HCT116 (cell line): ENCODE data around the gene SNAP29. TPM values are rescaled to one million over a fixed set of nuclear protein-coding genes. Genes with fewer than 3 reads are reported as not detected.

Source experiments
- ATAC-seq: fragments of 200-7000 bp; cut with Tn5 transposase; 2 replicates; pipeline ENCODE4 v1.9.1; 2020; ENCODE audit warnings: mild to moderate bottlenecking, moderate library complexity
- BruUV-seq: library from RNA; stranded (reverse); fragments of 400-500 nt; replicated peaks from 2 replicates; lab custom pipeline; 2021; lab: Mats Ljungman, UMichigan
- CTCF ChIA-PET: fragments of 300-600 bp; sonication (Branson Sonifier 250); formaldehyde crosslinking; loops from one replicate; lab custom pipeline; 2021; ENCODE audit warnings: antibody characterized with exemption; lab: Charles Lee
- POLR2A ChIA-PET: fragments of 300-600, 350-600 bp; sonication (Branson Sonifier 250); formaldehyde crosslinking; loops from one replicate; lab custom pipeline; 2021; ENCODE audit warnings: antibody characterized with exemption; lab: Charles Lee
- RAD21 ChIA-PET, 2 experiments: fragments of 300-600 bp; sonication (Branson Sonifier 250); formaldehyde crosslinking; loops; one replicate each; lab custom pipeline; 2023; ENCODE audit warnings: low total read pairs in 2 of 2; ENCODE audit not compliant: uncharacterized antibody in 2 of 2, unreplicated experiment in 2 of 2, low non-redundant PET in 1 of 2; lab: Charles Lee
- DNase-seq: peaks from one replicate; pipeline ENCODE4 v3.0.0-alpha.2; 2010; ENCODE audit warnings: low read depth, low spot score
- H2AFZ ChIP-seq: fragments of 200-600 bp; shearing (Covaris generic), sonication (generic); 2 replicates; pipeline ENCODE4 v1.6.1; 2017; ENCODE audit warnings: low read depth, mixed run types, mixed read lengths, antibody characterized with exemption, low read length; ENCODE audit not compliant: poor library complexity, severe bottlenecking
- H3K27ac ChIP-seq: 2 replicates; pipeline ENCODE4 v1.5.1; 2012; ENCODE audit warnings: low read depth, low read length
- H3K27me3 ChIP-seq: fragments of 200-600 bp; sonication (generic); 2 replicates; pipeline ENCODE4 v1.6.1; 2016; ENCODE audit warnings: mixed run types, low read length, mixed read lengths; ENCODE audit not compliant: insufficient read depth
- H3K36me3 ChIP-seq, 2 experiments: fragments of 200-500 bp in 1 of 2; fragments of 200-600 bp in 1 of 2; sonication (Bioruptor generic) in 1 of 2; sonication (generic) in 1 of 2; 2 replicates each; pipeline versions ENCODE4 v1.5.1 to v1.6.1; 2014 to 2016; ENCODE audit warnings: low read length in 2 of 2, inconsistent platforms in 1 of 2, mixed read lengths in 1 of 2, mixed run types in 1 of 2; ENCODE audit not compliant: insufficient read depth in 2 of 2, control insufficient read depth in 1 of 2
- H3K4me1 ChIP-seq, 2 experiments: fragments of 200-600 bp in 1 of 2; sonication (generic) in 1 of 2; 2 replicates each; pipeline versions ENCODE4 v1.5.1 to v1.6.1; 2012 to 2017; ENCODE audit warnings: low read length in 2 of 2, inconsistent platforms in 1 of 2, mild to moderate bottlenecking in 1 of 2, mixed read lengths in 1 of 2, mixed run types in 1 of 2, moderate library complexity in 1 of 2; ENCODE audit not compliant: insufficient read depth in 2 of 2, control insufficient read depth in 1 of 2
- H3K4me2 ChIP-seq: fragments of 200-600 bp; sonication (generic); 2 replicates; pipeline ENCODE4 v1.6.1; 2017; ENCODE audit warnings: mixed run types, low read length, mixed read lengths
- H3K4me3 ChIP-seq, 2 experiments: fragments of 200-600 bp in 1 of 2; sonication (generic) in 1 of 2; replicated peaks in 1 of 2; 2 replicates each; pipeline ENCODE4 v1.5.1; 2011 to 2016; ENCODE audit warnings: low read length in 2 of 2, control low read depth in 1 of 2, low read depth in 1 of 2, mild to moderate bottlenecking in 1 of 2, mixed read lengths in 1 of 2, mixed run types in 1 of 2
- H3K79me2 ChIP-seq: fragments of 200-600 bp; sonication (generic); 2 replicates; pipeline ENCODE4 v1.6.1; 2017; ENCODE audit warnings: mild to moderate bottlenecking, mixed run types, low read length, moderate library complexity, mixed read lengths; ENCODE audit not compliant: insufficient read depth
- H3K9ac ChIP-seq: fragments of 200-600 bp; sonication (generic); 2 replicates; pipeline ENCODE4 v1.6.1; 2016; ENCODE audit warnings: low read length, mixed read lengths
- H3K9me2 ChIP-seq: fragments of 200-600 bp; sonication (generic), shearing (Covaris generic); 2 replicates; pipeline ENCODE4 v1.6.1; 2017; ENCODE audit warnings: mixed run types, mild to moderate bottlenecking, moderate library complexity; ENCODE audit not compliant: insufficient read depth
- H3K9me3 ChIP-seq, 2 experiments: fragments of 200-500 bp in 1 of 2; fragments of 200-600 bp in 1 of 2; sonication (Bioruptor generic) in 1 of 2; sonication (generic) in 1 of 2; 2 replicates each; pipeline ENCODE4 v1.6.1; 2014 to 2017; ENCODE audit warnings: low read length in 2 of 2, mixed read lengths in 2 of 2, inconsistent platforms in 1 of 2, low read depth in 1 of 2, mild to moderate bottlenecking in 1 of 2, mixed run types in 1 of 2, moderate library complexity in 1 of 2; ENCODE audit not compliant: control insufficient read depth in 1 of 2, insufficient read depth in 1 of 2
- H4K20me1 ChIP-seq: fragments of 200-600 bp; sonication (generic), shearing (Covaris generic); 2 replicates; pipeline ENCODE4 v1.6.1; 2017; ENCODE audit warnings: mixed run types, mild to moderate bottlenecking, moderate library complexity; ENCODE audit not compliant: insufficient read depth
- EGR1 ChIP-seq: IDR thresholded peaks from 2 replicates; pipeline ENCODE4 v1.6.1; 2012; ENCODE audit warnings: low read depth
- FOSL1 ChIP-seq: IDR thresholded peaks from 2 replicates; pipeline ENCODE4 v1.6.1; 2012; ENCODE audit warnings: low read depth
- SP1 ChIP-seq: IDR thresholded peaks from 2 replicates; pipeline ENCODE4 v1.6.1; 2012; ENCODE audit warnings: low read depth
- SRF ChIP-seq: IDR thresholded peaks from 2 replicates; pipeline ENCODE4 v1.6.1; 2012; ENCODE audit warnings: low read depth
- YY1 ChIP-seq: IDR thresholded peaks from 2 replicates; pipeline ENCODE4 v1.6.1; 2011; ENCODE audit warnings: low read length, low read depth, moderate library complexity, mild to moderate bottlenecking; ENCODE audit not compliant: insufficient replicate concordance; ENCODE audit errors: extremely low read depth
- ZBTB33 ChIP-seq: IDR thresholded peaks from 2 replicates; pipeline ENCODE4 v1.6.1; 2011; ENCODE audit warnings: mild to moderate bottlenecking, low read length, moderate library complexity; ENCODE audit not compliant: insufficient replicate concordance; ENCODE audit errors: extremely low read depth
- intact Hi-C: fragments of 100-400 bp; cut with micrococcal nuclease; formaldehyde crosslinking; loops from 2 replicates; pipeline ENCODE4 v1.10.0; 2022
- total RNA-seq: library from RNA; stranded (reverse); gene quantifications from one replicate; pipeline ENCODE4 v1.2.1, GENCODE V29; 2021; ENCODE audit not compliant: unreplicated experiment

SNAP29 gene
- total RNA-seq, 1 experiment from 2014 or later, result 27.3 TPM

- no peak overlapping the region for H3K4me2 ChIP-seq
- intact Hi-C loops, result no loop called here
- H3K79me2 ChIP-seq, result no peaks in the 10 kb centered on the region
- ChIA-PET RAD21 (no interaction called here), POLR2A (no interaction called here), CTCF (no interaction called here)
- no peaks in the 10 kb centered on the region for H3K9me3 ChIP-seq
- H3K4me3 ChIP-seq, result no peak overlapping the region
- no peaks in the 10 kb centered on the region for H3K27me3 ChIP-seq
- H4K20me1 ChIP-seq, result no peaks in the 10 kb centered on the region
- BruUV-seq, result no TSS peak
- TF ChIP-seq FOSL1, result no peak
- no peak overlapping the region for H3K27ac ChIP-seq
- no peak overlapping the region for H3K9ac ChIP-seq
- ATAC-seq (no peak), DNase-seq (no peak)
- H3K4me1 ChIP-seq, result no peaks in the 10 kb centered on the region
- H2AFZ ChIP-seq, result no peak overlapping the region
- H3K36me3 ChIP-seq, result peaks cover 0 to 9% of the 10 kb centered on the region in 2 experiments; a peak in 1 of 4 replicates
- no peaks in the 10 kb centered on the region for H3K9me2 ChIP-seq
Measured at GRCh38 chr22:20814221-20814808, 44.5 kb upstream of the SNAP29 start.

GRCh38 chr22:20815477-20816050 lies 43.2 kb upstream of the SNAP29 start:
- Histone ChIP-seq H3K4me2 (no peak overlapping the region), H2AFZ (no peak overlapping the region), H3K4me1 (no peaks in the 10 kb centered on the region), H3K9me3 (no peaks in the 10 kb centered on the region), H3K27me3 (no peaks in the 10 kb centered on the region), H3K36me3 (peaks cover 5 to 9% of the 10 kb centered on the region in 2 experiments; a peak in 1 of 4 replicates), H3K9me2 (no peaks in the 10 kb centered on the region), H3K27ac (no peak overlapping the region), H3K9ac (no peak overlapping the region), H4K20me1 (no peaks in the 10 kb centered on the region), H3K4me3 (no peak overlapping the region), H3K79me2 (no peaks in the 10 kb centered on the region)
- ChIA-PET RAD21 (interaction anchor here in 1 of 2 experiments (0.7 kb wide), 1 partner anchor 167 kb away, joined by 5 read pairs; the partner anchor contains the start of gene LZTR1), CTCF (no interaction called here), POLR2A (no interaction called here)
- ATAC-seq, result no peak
- TF ChIP-seq EGR1 (no peak), SP1 (no peak), SRF (no peak), ZBTB33 (no peak), YY1 (no peak)
- DNase-seq, result no peak
- no TSS peak for BruUV-seq
- intact Hi-C loops, result no loop called here
